Chondrocyte (in vitro differentiated cells): Measurements from ENCODE around the gene PRLR. TPM values are rescaled to one million over a fixed set of nuclear protein-coding genes. Genes with fewer than 3 reads are reported as not detected.

Experiments
- DNase-seq: peaks from one replicate; pipeline ENCODE4 v3.0.0; 2021; ENCODE audit warnings: mixed read lengths, low spot score
- H3K27ac Mint-ChIP-seq: one replicate; pipeline ENCODE4 v1.8.0; 2021; ENCODE audit warnings: mild to moderate bottlenecking, moderate library complexity, mixed read lengths; ENCODE audit not compliant: unreplicated experiment
- H3K27me3 Mint-ChIP-seq: 2 replicates; pipeline ENCODE4 v1.8.0; 2021; ENCODE audit warnings: low read depth, mixed read lengths
- H3K36me3 Mint-ChIP-seq: 2 replicates; pipeline ENCODE4 v1.8.0; 2021; ENCODE audit warnings: low read depth, mixed read lengths
- H3K4me1 Mint-ChIP-seq: 2 replicates; pipeline ENCODE4 v1.8.0; 2021; ENCODE audit warnings: low read depth, mild to moderate bottlenecking, mixed read lengths
- H3K4me3 Mint-ChIP-seq: one replicate; pipeline ENCODE4 v1.8.0; 2021; ENCODE audit warnings: mild to moderate bottlenecking, moderate library complexity, mixed read lengths; ENCODE audit not compliant: unreplicated experiment
- H3K9me3 Mint-ChIP-seq: 2 replicates; pipeline ENCODE4 v1.8.0; 2021; ENCODE audit warnings: low read depth, mixed read lengths
- total RNA-seq: library from RNA; stranded (reverse); gene quantifications from 3 replicates; pipeline ENCODE4 v1.2.1, GENCODE V29; 2021
- TF ChIP-seq, protein P1 (sequence below): fragments of 200-600 bp; sonication (generic); IDR thresholded peaks from 2 replicates; pipeline ENCODE4 v1.5.0; 2021; ENCODE audit warnings: antibody characterized with exemption, mild to moderate bottlenecking, moderate library complexity

Gene PRLR
- total RNA-seq, 1 donor from 2014 or later: 0.05 TPM

DNA sequence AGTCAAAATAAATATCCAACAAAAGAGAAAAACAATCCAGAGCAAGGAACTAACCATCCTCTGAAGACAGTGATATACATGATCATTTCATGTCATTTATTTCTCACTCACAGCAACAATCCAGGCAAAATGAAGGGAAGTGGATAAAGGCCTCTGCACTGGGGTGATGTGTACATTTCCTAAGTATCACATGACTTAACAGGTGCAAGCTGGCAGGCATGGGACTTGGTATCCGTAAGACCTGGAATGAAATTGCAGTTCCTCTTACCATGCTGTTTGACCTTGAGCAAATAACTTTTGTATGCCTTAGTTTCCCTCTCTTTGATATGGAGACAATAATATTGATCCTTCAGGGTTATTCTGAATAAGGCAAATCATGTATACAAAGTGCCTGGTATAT lies 77.6 kb downstream of the PRLR start:
- Mint-ChIP-seq H3K36me3 (no peaks in the 10 kb centered on the region), H3K9me3 (no peaks in the 10 kb centered on the region), H3K4me3 (no peak overlapping the region), H3K27me3 (peaks cover 10% of the 10 kb centered on the region), H3K27ac (no peak overlapping the region), H3K4me1 (no peaks in the 10 kb centered on the region)
- no peak for DNase-seq
- TF ChIP-seq, protein P1, sequence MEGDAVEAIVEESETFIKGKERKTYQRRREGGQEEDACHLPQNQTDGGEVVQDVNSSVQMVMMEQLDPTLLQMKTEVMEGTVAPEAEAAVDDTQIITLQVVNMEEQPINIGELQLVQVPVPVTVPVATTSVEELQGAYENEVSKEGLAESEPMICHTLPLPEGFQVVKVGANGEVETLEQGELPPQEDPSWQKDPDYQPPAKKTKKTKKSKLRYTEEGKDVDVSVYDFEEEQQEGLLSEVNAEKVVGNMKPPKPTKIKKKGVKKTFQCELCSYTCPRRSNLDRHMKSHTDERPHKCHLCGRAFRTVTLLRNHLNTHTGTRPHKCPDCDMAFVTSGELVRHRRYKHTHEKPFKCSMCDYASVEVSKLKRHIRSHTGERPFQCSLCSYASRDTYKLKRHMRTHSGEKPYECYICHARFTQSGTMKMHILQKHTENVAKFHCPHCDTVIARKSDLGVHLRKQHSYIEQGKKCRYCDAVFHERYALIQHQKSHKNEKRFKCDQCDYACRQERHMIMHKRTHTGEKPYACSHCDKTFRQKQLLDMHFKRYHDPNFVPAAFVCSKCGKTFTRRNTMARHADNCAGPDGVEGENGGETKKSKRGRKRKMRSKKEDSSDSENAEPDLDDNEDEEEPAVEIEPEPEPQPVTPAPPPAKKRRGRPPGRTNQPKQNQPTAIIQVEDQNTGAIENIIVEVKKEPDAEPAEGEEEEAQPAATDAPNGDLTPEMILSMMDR: no peak

DNA sequence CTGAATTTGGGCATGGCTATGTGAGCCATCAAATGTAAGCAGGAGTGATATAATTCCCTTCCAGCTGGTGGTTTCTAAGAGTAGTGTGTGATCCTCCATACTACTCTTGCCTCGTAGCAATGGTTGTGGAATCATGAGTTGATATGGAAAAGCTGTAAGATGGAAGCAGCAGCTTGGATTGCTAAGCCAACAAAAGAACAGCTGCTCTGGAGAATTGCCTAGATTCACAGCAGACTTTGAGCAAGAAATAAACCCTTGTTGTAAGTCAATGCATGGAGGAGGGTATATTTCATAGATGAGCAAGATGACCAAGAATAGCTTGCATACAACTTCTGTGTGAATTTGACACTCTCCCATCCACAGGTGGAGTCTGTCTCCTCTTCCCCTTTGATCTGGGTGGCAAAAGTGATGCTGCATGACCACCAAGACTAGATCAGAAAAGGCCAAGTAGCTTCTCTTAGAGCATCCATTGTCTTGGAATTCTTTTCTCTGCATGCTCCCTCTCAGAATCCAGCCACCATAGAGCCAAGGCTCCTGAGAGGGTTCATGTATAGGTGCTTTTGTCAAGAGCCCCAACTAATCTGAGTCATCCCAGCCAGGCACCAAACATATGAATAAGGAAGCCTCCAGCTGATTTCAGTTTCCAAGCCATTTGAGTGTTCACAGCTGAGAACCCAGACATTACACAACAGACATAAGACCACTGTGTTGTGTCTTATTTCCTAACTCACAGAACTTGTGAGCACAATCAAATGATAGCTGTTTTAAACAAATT lies 79.0 kb downstream of the PRLR start:
- Mint-ChIP-seq H3K27ac (no peak overlapping the region), H3K4me1 (no peaks in the 10 kb centered on the region), H3K9me3 (no peaks in the 10 kb centered on the region), H3K4me3 (no peak overlapping the region), H3K27me3 (peaks cover 11% of the 10 kb centered on the region), H3K36me3 (no peaks in the 10 kb centered on the region)
- TF ChIP-seq, protein P1: no peak
- no peak for DNase-seq

DNA sequence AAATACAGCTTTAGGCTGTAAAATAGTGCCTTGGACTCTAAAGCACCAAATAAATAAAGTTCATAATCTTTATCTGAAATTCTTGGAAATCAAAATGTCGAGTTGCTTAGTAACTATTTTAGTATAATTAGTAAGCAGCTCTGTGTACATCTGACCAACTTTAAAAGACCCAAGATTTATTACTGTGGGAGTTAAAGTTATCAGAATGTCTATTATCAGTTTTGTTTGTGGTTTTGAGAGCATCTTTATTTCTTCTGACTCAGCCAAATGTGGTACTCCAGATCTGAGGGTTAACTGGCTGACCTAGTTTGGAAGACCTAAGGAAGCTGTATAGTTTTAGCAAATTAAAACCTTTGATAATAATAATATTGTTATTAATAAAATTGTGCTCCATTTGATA lies 81.2 kb downstream of the PRLR start:
- no peaks in the 10 kb centered on the region for H3K4me1 Mint-ChIP-seq

DNA sequence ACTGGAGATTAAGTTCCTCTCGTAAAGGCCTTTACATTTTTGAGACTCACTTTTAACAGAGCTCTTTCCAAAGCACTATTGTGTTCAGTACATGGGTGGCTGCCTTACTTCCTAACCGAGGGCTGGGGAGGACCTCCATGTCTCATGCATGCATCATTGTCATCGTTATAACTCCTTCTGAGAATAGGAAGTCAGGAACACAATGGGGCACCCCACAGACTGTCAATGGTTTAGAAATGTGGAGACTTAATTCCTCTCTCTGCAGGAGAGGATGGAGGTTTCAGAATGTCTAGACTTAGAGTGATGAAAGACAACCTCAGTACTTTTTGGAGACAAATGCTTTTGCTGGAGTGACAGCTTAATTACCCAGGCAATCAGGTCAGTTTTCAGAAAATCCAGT lies 83.9 kb downstream of the PRLR start:
- Mint-ChIP-seq H3K36me3 (no peaks in the 10 kb centered on the region), H3K27me3 (peaks cover 19% of the 10 kb centered on the region), H3K4me1 (no peaks in the 10 kb centered on the region), H3K4me3 (no peak overlapping the region), H3K9me3 (no peaks in the 10 kb centered on the region), H3K27ac (no peak overlapping the region)
- TF ChIP-seq, protein P1: no peak
- DNase-seq: no peak

More for the DNA sequence above, 81.2 kb downstream of the PRLR start:
- no peaks in the 10 kb centered on the region for H3K9me3 Mint-ChIP-seq
- H3K27me3 Mint-ChIP-seq: peaks cover 14% of the 10 kb centered on the region
- no peak for DNase-seq
- H3K4me3 Mint-ChIP-seq: no peak overlapping the region
- TF ChIP-seq, protein P1: no peak
- H3K36me3 Mint-ChIP-seq: no peaks in the 10 kb centered on the region
- H3K27ac Mint-ChIP-seq: no peak overlapping the region

DNA sequence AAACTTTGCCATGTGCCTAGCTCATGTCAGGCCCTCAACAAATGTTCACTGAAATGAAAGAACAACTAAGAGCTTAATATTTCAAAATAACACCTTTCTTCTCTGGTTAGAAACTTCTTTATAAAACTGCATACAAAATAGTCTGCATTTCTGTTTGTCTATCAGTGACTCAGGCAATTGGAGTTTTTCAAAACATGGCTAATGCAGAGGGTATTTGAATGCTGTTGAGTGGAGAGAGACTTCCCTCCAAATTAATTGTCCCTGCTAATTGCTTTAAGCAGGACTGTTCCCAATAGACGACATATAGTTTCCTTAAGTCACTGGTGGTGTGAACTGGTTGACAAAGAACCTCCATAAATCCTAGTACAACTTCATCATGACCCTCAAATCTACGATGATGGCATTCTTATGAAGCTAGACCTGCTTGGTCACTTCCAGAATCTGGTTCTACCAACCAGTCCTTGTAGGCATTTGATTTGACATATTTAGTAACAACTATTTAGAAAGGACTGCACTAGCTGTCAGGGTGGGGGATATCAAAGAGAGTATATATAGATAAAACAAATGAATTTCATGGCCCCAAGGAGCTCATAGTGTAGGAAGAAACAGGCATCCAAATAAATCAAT lies 84.5 kb downstream of the PRLR start:
- Mint-ChIP-seq H3K27me3 (peaks cover 19% of the 10 kb centered on the region), H3K4me3 (no peak overlapping the region), H3K4me1 (no peaks in the 10 kb centered on the region), H3K36me3 (no peaks in the 10 kb centered on the region), H3K27ac (no peak overlapping the region), H3K9me3 (no peaks in the 10 kb centered on the region)
- DNase-seq: no peak
- TF ChIP-seq, protein P1: no peak
